HG03135 (cell line): Measurements from ENCODE around the gene MISP3.

Experiments
- ATAC-seq: cut with Tn5 transposase; IDR thresholded peaks from one replicate; pipeline ENCODE4 v1.9.1; 2021; ENCODE audit warnings: mild to moderate bottlenecking, moderate library complexity; ENCODE audit not compliant: unreplicated experiment

MISP3 gene

GRCh38 chr19:14053032-14053431 is 19.6 kb upstream of the MISP3 start:
- no peak for ATAC-seq

DNA sequence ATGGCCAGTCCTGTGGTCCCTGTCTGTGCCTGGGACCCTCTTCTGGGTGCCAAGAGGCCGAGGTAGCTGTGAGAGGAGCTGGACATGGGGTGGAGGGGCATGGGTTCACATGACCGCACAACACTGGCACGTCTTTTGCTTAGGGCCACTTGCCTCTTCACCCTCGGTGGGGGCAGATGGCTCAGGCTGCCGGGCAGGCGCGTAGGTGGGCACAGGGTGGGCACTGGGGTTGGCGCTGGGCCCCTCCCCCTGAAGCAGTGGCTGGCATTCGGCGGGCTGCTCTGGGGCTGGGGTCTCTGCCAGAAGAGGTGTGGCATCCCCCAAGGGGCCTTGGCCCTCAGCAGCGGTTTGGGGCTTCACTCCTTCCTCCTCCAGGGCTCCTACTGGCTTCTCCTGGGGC is 19.1 kb upstream of the MISP3 start:
- ATAC-seq: no peak

GRCh38 chr19:14054099-14054498 is 18.5 kb upstream of the MISP3 start:
- no peak for ATAC-seq

- ATAC-seq: no peak
These were observed 17.9 kb upstream of the MISP3 start for GRCh38 chr19:14054721-14055120.

DNA sequence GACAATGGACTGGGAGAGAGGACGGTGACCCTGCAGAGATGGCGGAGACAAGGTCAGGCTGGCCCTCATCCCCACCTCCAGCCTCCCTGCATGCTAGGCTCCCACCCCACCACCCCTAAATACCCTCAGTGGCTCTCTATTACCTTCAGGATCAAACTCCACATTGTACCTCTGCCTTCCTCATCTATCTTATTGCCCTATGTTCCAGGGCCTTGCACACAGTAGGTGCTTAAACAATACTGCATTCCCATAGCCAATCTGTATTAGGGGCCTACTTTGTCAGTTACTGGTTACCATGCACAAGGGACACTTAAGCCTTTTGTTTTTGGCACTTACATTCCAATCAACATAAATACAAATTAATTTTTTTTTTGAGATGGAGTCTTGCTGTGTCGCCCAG is 17.2 kb upstream of the MISP3 start:
- ATAC-seq: no peak

DNA sequence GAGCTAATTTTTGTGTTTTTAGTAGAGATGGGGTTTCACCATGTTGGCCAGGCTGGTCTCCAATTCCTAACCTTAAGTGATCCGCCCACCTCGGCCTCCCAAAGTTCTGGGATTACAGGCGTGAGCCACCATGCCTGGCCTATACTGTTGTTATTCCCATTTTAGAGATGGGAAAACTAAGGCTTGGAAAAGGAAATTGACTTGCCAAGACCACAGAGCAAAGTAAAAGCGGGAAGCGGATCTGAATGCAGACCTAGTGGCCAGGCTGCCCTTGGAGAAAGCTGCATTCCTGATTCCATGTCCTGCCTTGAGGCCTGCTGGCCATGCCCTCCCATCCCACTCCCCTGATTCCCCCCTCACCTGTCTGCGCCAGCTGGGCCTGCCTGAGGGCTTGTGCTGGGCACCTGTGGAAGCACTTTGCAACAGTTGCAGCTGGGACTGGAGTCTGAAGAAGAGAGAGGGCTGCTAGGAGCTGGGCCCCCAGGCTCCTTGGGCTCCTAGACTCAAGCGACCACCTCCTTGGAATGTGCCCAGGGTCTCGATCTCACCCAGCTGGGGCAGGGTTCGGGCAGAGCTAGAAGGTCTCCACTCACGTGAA is 16.4 kb upstream of the MISP3 start:
- ATAC-seq: no peak

DNA sequence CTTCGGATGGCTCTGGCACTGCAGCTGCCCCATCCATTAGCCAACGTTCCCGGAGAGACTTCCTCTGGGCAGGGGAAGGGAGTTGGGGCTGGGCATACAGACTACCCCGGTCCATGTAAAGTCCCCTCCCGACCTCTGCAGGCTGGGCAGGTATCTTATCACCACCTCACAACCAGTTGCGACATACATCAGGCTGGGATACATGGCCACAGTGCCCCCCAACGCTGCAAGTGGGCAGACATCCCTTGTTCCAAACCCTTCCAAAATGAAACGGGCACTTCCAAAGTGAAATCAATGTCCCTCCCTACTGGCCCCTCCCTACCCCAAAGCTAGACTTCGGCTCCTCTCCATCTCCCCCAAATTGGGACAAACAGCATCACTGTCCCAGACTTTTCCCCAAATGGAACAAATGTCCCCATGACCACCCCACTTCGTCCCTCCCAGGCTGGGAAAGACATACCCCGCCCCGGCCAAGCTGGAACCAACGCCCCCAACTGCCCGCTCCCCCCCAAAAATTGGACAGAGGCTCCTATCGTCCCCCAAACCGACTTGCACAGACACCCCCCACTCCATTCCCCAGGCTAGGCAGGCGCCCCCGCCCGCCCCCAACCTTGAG is 15.7 kb upstream of the MISP3 start:
- no peak for ATAC-seq

DNA sequence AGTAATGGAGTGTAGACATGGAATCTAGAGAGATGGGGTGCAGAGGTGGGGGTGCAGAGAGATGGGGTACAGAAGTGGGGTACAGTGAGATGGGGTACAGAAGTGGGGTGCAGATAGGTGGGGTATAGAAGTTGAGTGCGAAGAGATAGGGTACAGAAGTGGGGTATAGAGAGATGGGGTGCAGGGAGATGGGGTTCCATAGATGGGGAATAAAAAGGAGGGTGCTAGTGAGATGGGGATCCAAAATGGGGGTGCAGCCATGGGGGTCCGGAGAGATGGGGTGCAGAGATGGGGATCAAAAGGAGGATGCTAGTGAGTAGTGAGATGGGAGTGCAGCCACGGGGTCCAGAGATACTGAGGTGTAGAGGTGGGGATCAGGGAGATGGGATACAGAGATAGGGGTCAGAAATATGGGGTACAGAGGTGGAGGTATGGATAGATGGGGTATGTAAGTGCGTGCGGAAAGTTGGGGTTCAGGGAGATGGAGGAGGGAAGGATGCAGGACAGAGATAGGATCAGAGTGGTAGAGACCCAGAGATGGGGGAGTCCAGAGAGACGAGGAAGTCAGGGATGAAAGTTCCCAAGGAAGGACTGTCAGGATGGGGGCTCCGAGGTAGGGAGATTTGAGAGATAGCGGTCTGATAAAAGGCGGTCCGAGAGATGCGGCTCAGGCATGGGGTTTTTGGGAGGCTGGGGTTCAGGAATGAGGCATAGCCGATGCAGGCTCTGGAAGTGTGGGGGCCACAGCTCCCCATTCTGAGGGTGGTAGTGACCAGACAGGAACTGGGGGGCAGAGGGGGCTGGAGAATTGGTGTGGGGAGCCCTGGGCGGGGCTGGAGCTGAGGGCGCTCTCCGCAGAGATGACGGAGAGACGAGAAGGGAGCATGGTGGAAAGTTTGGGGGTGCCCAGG is 14.1 kb upstream of the MISP3 start:
- no peak for ATAC-seq

DNA sequence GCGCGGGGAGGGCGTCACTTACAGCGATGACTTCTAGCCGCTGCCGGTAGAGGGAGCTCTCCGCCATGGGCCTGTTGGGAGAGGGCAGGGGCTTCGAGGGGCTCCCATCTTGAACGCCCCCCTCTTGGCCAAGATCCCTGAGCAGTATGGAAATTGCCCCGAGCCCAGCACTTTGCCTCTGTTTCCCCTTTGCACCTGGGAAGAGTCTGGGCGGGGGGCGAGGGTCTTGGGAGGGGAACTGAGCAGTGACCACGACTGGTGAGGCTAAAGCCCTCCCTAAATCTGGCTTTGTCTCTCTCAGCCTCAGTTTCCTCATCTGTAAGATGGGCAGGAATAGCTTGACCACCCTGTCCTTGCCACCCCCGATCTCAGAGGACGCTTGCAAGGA is 13.5 kb upstream of the MISP3 start:
- ATAC-seq: no peak

DNA sequence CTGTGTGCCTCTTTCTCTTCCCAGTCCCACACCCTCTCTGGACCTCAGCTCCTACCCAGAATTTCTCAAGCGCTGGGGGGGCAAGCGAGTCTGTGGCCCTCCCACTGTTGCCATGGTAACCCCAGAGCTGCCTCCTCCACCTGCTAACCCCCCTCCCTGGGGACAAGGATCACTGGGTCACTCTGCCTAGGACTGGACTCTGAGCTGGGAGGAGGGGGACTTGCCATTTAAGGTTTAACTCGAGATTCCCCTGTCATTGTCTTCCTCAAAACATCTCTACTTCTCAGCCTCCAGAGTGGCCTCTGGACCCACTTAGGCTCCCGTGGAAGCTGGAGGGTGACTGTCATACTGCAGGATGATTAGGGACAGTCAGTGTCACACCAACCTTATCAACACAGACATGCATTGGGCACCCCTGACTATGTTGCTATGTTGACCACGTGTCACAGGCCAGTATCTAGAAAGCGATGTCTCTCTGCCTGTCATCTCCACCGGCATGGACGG is 12.9 kb upstream of the MISP3 start:
- ATAC-seq: no peak

- no peak for ATAC-seq
These were observed 11.4 kb upstream of the MISP3 start for GRCh38 chr19:14061081-14061749.

- ATAC-seq: no peak
These were observed 10.6 kb upstream of the MISP3 start, which contains the start of gene PALM3 for GRCh38 chr19:14061751-14062557. Gene PALM3 (minus strand): TSS chr19:14062076. CDS start chr19:14061980, 96 bp downstream.

DNA sequence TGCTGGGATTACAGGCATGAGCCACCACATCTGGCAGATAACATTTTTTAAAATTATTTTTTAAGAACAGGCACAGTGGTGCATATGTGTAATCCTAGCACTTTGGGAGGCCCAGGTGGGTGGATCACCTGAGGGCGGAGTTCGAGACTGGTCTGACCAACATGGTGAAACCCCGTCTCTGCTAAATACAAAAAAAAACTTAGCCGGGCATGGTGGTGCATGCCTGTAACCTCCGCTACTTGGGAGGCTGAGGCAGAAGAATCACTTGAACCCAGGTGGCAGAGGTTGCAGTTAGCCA is 10.1 kb upstream of the MISP3 start:
- no peak for ATAC-seq

DNA sequence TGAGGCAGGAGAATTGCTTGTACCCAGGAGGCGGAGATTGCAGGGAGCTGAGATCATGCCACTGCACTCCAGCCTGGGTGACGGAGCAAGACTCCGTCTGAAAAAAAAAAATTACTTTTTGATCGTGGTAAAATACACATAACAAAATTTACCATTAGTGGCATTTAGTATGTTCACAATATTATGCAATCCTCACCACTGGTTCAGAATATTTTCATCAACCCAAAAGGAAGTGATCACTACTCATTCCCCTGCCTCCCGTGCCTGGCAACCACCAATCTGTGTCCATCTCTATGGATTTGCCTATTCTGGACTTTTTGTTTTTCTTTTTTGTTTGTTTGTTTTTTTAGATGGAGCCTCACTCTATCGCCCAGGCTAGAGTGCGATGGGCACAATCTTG is 9.5 kb upstream of the MISP3 start:
- ATAC-seq: no peak

DNA sequence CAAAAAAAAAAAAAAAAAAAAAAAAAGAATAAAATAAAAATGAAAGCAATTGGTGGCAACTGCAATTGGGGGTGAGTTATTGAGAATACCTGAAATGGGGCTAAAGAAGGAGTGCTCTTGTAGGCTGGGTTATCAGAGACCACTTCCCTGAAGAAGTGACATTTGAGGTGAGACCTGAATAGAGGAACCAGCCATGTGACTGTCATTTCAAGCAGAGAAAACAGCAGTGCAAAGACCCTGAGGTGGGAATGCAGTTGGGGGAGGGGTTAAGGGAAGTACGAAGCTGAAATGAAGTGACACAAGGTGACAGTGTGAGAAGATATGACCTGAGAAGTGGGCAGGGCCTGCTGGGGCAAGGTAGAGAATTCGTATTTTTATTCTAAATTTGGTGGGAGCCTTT is 6.5 kb upstream of the MISP3 start:
- no peak for ATAC-seq

DNA sequence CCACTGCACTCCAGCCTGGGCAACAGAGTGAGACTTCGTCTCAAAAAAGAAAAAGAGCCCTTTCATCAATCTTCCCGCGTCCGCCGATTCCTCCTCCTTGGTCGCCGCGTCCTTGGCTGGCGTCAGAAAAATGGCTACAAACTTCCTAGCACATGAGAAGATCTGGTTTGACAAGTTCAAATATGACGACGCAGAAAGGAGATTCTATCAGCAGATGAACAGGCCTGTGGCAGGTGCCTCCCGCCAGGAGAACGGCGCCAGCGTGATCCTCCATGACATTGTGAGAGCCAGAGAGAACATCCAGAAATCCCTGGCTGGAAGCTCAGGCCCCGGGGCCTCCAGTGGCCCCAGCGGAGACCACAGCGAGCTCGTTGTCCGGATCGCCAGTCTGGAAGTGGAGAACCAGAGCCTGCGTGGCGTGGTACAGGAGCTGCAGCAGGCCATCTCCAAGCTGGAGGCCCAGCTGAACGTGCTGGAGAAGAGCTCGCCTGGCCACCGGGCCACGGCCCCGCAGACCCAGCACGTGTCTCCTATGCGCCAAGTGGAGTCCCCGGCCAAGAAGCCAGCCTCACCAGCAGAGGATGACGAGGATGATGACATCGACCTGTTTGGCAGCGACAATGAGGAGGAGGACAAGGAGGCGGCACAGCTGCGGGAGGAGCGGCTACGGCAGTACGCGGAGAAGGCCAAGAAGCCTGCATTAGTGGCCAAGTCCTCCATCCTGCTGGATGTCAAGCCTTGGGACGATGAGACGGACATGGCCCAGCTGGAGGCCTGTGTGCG is 2.1 kb upstream of the MISP3 start:
- no peak for ATAC-seq

GRCh38 chr19:14073261-14073924 is 807 bp downstream of the MISP3 start:
- peak; percentile 41 for ATAC-seq

DNA sequence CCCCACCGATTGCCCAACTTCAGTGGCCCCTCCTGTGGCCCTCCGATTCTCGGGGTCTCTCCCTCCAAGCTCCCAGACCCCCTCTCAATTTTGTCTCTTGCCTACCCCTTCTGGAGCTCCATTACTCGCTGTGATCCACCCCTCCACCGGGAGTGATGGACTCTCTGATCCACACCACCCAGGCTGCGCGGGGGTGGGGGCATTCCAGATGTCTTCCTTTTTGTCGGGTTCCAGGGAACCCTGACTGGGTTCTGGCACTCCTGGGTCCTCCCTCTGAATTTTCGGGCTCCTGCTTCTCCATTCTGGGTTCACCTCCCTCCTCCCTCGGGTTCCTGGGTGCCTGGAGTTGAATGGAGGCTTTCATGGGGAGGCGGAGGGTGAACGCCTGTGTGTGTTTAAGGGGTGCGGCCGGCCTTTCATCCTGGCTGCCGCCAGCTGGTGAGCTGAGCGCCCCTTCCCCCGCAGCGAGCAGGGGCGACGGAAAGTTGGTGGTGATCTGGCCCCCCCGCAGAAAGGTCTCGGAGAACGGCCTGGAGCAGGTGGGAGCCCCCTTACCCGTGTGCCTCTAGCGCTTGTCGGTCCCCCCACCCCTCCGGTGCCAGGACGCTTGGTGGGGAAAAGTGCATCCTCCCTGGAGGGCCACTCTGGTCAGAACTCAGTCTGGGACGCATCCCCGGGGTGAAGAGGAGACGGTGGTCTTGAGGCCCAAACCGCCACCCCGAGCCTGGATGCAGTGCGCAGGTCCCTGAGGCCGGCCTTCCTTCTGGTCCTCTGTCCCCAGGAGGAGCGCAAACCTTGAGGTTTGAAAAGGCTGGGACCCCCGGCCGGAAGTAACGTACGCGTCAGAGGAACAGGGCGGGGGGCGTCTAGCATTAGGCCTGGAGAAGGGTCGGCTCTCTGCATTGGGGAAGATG is 1.6 kb downstream of the MISP3 start:
- no peak for ATAC-seq
